HG02943 (cell line): Measurements from ENCODE around the gene IL17A.
"Not testable (repeated sequence)": the region's sequence is repeated elsewhere in the genome, so short reads cannot be mapped to it uniquely, and the experiment has no call there.

Experiments
- ATAC-seq: cut with Tn5 transposase; IDR thresholded peaks from one replicate; pipeline ENCODE4 v1.9.1; 2021; ENCODE audit warnings: mild to moderate bottlenecking, low read depth, moderate library complexity; ENCODE audit not compliant: unreplicated experiment

Gene IL17A

DNA sequence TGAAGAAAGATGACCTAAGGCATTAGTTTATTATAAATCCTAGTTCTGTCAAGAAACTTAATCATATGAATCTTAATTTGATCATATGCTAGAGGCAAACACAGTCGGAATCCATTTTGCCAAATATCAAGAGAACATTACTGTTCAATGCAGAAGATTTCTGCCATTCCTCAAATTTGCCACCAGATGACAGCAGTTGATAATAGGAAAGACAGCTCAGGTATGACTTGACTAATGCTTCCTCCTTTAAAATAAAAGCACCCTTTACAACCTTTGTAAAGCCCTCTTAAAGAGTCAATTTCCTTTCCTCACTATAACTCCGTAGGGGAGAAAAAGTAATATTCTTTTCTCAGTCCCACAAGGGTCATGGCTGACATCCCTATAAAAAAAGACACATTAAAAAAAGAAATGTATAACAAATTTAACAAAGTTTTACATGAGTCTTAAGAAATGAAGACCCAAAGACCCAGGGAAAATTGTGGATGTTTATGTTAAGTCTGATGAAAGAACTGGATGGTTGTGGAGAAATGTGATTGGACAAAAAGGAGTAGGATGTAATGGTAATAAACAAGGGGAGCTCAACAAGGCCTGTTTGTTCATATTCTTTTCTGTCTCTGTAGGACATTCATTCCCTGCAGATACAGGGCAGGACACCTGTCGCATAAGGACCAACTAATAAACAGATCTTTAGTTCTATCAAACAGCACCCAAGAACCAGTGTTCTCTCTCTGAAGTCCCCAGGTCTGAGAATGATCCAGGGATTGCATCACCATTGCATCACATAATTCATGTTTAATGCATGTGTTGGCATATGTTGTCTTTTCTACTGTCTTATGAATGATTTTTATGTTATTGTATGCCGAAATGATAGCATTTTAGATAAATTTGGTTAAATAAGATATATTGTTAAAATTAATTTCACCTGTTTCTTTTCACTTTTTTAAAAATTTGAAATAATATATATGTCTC lies 23.0 kb upstream of the IL17A start:
- no peak for ATAC-seq

DNA sequence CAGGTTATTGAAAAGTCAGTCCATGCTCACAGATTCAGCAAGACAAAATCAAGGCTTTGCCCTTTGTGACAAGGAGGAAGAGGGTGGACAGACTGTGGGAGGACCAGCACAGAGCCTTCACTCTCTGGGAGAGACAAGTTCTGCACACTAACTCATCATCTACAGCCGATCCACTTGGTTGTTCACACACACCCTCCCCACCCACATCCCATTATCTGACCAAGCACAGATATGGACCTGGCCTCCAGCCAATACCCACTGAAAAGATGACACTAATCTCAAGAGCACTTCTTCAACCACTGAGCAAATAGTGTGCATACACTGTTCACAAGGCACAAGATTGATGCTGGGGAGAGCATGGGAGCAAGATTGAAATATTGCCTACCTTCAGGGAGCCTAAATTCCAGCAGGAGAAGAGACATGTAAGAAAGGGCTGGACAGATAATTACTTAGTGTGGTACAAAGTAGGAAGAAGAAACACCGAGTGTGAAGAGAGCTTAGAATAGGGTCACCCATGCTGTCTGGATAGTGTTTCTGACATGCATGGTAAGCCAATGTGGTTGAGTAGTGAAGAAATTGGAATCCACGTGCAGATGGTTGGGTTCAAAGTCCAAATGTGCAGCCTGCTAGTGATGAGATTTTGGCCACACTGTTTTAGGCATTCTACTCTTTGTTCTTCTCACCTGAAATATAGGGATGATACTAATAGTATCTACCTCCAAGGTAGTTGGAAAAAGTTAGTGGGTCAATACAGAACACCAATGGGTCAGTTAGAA lies 21.7 kb upstream of the IL17A start:
- ATAC-seq, result no peak

DNA sequence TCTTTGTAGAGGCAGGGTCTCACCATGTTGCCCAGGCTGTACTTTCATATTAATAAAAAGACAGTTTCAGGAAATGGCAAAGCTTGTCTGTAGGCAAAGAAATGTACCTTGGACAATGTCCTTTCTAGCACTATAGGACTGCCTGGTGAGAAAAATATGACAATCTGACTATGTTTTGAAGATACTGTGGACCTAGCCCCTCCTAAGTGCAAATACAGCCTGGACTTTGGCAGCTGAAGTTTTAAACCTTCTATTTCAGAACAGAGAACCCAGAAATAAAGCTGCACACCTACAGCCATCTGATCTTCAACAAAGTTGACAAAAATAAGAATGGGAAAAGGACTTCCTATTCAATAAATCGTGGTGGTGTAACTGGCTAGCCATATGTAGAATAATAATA lies 18.9 kb upstream of the IL17A start:
- no peak for ATAC-seq

DNA sequence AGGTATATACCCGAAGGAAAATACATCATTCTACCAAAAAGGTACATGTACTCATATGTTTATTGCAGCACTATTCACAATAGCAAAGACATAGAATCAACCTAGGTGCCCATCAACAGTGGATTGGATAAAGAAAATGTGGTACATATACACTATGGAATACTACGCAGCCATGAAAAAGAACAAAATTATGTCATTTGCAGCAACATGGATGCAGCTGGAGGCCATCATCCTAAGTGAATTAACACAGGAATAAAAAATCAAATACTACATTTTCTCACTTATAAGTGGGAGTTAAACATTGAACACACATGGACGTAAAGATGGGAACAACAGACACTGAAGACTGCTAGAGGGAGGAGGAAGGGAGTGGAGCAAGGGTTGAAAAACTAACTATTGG lies 17.8 kb upstream of the IL17A start:
- ATAC-seq, result not testable (repeated sequence)

DNA sequence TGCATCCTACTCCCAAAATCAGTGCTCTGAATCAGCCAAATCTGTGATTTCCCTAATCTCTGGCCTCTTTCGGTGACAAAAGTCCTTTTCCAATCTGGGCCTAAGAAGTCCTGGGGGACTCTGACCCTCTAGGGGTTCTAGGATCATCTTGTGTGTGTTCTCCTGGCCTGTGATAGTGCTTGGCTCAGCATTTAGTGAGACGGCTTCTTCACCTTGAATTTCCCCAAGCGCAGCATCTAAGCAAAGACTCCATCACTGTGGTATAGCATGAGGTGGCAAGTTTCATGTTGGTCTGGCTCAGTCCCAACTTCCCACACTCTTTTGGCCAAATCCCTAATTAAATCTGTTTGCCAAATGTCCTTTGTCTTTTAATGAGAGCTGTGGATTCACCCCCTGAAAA lies 12.1 kb upstream of the IL17A start:
- no peak for ATAC-seq

DNA sequence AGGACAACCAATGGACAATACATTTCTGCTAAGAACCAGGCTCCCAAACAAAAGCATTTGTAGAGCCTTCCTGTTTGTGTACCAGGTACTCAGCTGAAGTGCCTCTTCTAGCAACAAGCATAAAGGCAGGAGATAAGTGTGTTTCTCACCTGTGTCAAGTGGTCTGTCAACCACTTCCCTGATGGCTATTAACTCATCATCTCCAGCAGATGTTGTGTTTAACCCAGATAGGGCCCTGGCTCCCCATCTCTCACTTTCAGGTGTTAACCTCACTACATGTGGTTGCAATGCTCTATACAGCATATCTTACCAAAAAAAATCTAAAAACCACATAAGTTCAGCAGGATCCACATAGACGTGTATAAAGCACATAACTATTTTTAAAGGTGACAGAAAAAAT lies 9.6 kb upstream of the IL17A start:
- ATAC-seq, result no peak

DNA sequence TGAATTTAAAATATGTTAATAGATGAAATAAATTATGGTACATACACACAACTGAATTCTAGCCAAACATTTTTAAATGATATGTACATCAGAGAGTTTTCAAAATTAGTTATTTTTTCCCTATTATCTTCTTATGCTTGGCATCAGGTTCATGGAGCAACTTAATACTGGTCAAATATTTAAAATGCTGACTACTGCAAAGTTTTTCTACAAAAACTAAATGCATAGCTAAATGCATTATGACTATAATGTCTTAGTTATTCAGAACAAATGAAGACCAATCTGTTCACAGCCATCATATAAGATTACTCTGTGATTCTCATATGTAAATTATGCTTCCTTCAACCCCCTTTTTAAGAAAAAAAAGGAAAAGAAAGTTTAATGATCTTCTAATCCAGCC lies 8.2 kb upstream of the IL17A start:
- ATAC-seq, result no peak

DNA sequence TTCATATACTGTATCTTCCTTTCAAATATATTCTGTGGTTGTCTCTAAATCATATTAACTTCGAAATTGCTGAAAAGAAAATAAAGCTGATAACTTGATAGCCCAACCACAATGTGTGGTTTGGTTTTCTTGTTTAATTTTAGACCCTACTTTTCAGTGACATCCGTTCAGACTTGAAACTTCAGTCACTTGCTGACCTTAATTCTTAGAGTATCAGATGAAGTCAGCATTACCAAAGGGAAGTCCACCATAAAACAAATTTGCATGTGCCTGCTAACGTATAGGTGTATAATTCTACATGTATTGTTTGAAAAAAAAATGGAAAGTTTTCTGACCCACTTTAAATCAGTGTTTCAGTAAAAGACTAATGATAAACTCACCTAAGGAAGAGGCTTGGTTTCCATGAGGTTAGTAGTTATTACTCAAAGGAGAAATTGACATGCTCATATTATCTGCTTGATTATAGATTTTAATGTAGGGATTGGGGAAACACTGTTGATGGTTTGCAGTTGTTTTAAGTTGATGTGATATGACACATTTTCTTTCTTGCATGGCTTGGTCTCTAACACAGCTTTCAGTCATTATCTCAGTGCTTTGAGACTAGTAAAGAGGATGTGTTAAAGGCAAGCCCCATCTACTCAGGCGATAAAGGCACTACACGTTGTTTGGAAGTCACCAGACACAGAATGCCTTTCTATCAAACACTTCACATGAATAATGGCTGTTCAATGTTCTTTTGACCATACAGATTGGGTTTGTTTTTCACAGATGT lies 5.2 kb upstream of the IL17A start:
- no peak for ATAC-seq

DNA sequence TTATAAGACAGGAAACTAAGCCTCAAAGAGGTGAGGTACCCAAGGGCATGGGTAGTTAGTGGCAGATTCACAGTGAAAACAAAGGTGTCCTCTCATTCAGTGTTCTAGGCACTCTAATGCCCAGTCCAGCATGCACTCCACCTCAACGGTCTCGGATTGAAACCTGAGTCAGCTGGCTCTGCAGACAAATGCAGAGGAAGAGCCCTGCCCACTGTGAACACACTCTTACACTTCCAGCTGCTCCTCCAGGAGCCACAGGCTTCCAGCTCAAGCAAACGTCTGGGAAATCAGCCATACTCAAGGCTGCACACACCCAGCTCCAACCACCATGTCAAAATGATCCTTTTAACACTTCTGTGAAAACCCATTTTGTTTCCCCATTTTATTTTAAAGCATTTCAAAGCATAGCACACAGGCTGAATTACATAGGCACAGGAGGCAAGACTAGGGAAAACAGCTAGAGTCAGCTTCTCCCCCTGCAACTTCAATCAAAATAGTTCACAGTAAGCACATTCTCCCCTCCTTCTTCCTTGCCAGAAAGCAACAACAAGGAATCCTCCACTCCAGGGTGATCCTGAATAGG lies 3.0 kb upstream of the IL17A start:
- ATAC-seq, result no peak

DNA sequence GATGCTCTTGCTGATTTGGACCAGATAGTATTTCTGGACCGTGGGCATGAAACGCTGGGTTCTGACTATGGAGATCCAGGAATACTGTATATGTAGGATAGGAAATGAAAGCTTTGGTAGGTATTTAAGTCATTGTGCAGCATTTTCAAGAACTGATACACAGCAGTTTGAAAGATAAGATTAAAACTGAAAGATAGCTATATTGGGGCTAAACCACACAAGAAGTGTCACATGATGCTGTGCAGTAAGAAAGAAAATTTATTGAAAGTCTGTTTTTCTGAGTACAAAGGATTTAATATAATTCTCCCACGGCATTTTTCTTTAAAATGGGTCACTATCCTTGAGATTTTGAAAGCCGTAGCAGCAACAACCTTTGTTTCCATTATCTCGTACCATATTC lies 305 bp downstream of the IL17A start:
- ATAC-seq, result no peak

DNA sequence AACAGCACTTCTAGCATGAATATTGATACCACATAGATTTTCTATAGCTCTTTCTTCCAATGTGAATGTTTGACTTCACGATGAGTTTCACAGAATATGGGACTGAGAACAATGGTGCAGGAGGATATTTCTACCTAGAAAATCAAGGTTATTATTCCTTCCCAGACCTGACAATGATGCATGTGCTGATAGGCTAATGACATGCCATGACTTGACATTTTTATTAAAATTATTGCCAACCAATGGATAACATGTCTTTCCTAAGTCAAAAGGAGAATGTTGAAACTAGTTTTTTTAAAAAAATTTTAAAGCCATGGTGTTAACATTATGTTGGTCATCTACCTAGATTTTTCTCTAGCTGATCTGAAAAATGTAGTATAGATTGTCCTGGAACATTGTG lies 923 bp downstream of the IL17A start:
- no peak for ATAC-seq

DNA sequence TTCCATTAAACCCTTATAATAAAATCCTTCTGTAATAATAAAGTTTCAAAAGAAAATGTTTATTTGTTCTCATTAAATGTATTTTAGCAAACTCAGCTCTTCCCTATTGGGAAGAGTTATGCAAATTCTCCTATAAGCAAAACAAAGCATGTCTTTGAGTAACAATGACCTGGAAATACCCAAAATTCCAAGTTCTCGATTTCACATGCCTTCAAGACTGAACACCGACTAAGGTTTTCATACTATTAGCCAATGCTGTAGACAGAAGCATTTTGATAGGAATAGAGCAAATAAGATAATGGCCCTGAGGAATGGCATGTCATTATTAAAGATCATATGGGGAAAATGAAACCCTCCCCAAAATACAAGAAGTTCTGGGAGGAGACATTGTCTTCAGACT lies 3.8 kb downstream of the IL17A start:
- no peak for ATAC-seq

DNA sequence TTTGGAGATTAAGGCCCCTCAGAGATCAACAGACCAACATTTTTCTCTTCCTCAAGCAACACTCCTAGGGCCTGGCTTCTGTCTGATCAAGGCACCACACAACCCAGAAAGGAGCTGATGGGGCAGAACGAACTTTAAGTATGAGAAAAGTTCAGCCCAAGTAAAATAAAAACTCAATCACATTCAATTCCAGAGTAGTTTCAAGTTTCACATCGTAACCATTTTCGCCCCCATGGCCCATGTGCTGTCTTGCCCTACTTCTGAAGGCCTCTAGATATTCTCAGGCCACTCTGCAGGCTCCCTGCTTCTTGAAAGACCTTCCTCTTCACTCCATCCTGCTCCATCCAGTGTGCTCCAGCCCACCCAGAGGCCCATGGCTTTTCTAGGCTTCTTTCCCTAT lies 4.2 kb downstream of the IL17A start:
- ATAC-seq, result no peak

DNA sequence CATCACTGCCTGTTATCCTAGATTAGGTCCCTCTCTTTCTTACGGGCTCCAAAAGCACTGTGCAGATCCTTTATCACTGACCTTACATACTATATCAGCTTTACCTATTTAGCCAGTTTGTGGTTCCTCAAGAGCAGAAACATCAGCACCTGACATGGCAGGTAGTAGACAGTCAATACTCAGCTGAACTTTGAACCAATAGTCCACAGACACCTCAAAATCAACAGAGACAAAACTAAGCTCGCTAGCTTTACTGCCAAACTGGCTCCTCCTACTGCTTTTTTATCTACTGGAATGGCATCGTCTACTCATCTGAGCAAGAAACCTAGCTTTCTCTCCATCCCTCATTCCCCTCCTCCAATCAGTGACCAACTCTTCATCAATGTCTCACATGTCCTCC lies 5.6 kb downstream of the IL17A start:
- no peak for ATAC-seq

DNA sequence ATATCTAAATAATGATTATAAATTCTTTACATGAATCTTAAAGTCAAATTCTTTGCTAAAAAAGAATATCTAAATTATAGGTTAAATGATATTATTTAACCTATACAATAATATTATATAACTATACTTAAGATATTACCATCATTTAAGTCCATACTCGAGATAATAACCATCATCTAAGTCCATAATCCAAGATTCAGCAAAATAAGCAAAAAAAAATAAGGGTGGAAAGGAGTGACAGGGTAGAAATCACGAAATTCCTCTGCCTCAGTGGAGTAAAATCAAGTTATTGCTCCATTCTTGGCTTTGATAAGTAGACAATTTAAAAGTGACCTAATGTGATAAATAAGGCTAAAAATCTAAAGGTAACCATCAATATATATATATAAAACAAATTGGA lies 9.7 kb downstream of the IL17A start:
- ATAC-seq, result no peak

DNA sequence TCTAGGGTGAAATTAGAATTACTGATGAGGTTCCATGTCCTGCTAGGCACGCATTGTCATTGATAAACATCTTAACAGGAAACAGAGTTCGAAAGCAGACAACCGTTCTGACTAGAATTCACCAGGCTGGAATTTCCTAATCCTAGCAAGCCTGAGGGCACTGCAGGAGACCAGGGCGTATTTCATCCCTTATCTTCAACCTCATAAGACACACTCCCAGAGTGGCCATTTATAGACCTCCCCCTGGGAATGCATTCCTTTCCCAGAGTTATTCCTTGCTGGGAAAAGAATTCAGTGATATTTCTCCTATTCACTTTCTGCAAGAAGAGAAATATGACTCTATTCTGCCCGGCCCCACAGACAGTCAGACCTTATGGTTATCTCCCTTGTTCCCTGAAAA lies 13.9 kb downstream of the IL17A start:
- ATAC-seq, result not testable (repeated sequence)

DNA sequence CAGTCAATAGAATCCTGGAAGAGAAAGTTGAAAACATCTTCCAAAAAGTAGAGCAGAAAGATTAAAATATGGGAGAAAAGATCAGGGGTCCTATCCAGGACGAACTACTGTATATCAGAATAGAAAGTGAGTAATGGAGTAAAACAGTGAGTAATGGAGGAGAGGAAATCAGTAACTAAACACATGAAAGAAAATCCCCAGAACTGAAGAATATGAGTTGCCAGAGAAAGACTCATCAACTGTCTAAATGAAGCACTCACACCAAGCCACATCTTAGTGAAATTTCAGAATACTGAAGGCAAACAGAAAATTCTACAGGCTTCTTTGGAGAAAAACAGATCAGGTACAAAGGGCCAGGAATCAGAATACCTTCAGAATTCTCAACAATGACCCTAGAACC lies 14.9 kb downstream of the IL17A start:
- no peak for ATAC-seq

DNA sequence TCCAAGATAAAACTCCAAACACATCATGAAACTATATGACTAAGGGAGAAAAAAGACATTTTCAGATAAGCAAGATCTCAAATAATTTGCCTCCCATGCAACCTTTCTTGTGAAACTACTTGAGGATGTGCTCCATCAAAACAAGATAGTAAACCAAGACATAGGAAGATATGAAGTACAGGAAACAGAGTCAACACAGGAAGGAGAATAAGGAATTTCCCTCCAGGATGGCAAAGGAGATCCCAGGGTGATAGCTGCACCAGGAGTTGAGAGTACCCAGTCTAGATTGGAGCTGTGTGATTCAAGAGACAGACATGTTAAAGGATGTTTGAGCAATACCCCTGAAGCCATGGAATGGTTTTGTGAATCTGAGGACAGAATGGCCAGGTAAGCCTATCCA lies 15.3 kb downstream of the IL17A start:
- ATAC-seq, result no peak

DNA sequence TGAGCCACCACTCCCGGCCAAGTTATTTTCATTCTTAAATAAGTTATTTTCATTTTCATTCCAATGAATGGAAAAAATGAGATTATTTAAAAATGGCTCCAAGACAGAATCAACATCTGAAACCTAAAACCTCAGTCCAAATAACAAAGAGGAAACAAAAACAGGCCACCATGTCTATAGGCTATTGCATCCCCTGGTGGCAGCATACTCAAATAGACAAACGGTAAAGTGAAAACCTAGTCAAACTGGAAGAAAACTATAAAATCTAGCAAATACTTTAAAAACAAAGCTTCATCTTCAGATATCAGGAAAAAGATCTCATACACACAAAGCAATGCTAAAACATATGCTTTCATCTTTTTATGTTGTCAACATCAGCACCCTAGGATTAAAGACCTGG lies 20.9 kb downstream of the IL17A start:
- no peak for ATAC-seq

DNA sequence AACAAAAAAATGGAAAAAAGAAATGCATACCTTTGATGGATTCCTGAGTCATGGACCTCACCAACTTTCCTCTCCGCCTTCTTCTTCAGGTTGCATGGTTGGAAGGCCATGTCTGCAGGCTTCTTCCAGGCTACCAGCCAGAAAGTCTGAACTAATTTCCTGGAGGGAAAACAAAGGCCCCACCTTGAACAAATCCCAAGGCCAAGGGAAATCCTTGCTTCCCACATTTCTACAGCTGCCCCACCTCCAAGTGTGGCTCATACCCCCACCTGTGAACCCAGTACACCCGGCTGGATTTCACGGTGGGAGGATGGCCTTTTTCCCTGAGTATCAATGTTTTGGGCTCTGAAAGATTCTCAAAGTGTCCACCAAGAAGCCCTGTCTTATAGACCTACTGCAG lies 22.4 kb downstream of the IL17A start:
- no peak for ATAC-seq

DNA sequence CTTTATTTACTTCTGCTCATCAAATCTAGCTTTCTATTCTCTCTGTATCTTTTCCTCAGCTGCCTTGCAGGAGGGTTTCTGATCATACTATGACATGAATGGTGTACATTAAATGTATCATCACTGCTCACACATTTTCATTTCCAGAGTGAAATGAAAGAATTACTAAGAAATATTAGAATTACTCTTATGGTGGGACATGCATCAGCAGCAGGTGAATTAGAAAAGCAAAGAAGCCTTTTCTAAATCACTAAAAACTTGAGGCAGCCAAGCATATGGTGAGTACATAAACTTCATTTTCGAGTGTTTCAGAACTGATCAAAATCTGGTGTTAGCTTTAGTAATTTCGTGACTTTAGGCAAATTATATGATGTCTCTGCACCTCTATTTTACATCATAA lies 23.6 kb downstream of the IL17A start:
- ATAC-seq, result no peak
